ENCODE measurements around the gene SNRNP48. TPM values are rescaled to one million over a fixed set of nuclear protein-coding genes. Genes with fewer than 3 reads are reported as not detected.

The SNRNP48 gene
- total and polyA plus RNA-seq, 2 of the 8 experiments (the other 6 are each of a cell fraction or from before 2014, with no cell fraction given): 7.7 to 21.0 TPM

- TF ChIP-seq CTCF (IDR thresholded peaks at IDR 0.05; ENCODE audit: control extremely low read depth in 1 of 3, insufficient read depth in 1 of 3, low read depth in 1 of 3, low read length in 3 of 3): peak; percentile 58 to 73 (median 72)
Observed at GRCh38 chr6:7615611-7616383, 25.8 kb downstream of the SNRNP48 start (continued).

Data from H1 (cell line).